MM.1S (cell line): Measurements from ENCODE around the gene DNAJC24.

Experiments used
- EZH2 ChIP-seq: fragments of 300-600 bp; sonication (generic); optimal IDR thresholded peaks from 2 replicates; pipeline ENCODE3; 2017; ENCODE audit warnings: low read depth, mild to moderate bottlenecking, antibody characterized with exemption, low read length, mixed read lengths
- TF ChIP-seq, protein P1 (sequence below): fragments of 300-600 bp; sonication (generic); IDR thresholded peaks from 2 replicates; pipeline ENCODE4 v1.5.1; 2016; ENCODE audit warnings: antibody characterized with exemption, low read length, mixed read lengths

- TF ChIP-seq, protein P1, sequence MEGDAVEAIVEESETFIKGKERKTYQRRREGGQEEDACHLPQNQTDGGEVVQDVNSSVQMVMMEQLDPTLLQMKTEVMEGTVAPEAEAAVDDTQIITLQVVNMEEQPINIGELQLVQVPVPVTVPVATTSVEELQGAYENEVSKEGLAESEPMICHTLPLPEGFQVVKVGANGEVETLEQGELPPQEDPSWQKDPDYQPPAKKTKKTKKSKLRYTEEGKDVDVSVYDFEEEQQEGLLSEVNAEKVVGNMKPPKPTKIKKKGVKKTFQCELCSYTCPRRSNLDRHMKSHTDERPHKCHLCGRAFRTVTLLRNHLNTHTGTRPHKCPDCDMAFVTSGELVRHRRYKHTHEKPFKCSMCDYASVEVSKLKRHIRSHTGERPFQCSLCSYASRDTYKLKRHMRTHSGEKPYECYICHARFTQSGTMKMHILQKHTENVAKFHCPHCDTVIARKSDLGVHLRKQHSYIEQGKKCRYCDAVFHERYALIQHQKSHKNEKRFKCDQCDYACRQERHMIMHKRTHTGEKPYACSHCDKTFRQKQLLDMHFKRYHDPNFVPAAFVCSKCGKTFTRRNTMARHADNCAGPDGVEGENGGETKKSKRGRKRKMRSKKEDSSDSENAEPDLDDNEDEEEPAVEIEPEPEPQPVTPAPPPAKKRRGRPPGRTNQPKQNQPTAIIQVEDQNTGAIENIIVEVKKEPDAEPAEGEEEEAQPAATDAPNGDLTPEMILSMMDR = no peak
- no peak for TF ChIP-seq EZH2
Measured at GRCh38 chr11:31355131-31355530, 14.5 kb upstream of the DNAJC24 start.
